Nephron (organoid): ENCODE data around the gene ACOT9.
A peak's percentile ranks its signal among the peaks of the same experiment; 100 is the strongest.

Experiments
- H3K27ac Mint-ChIP-seq, 3 experiments: 2 replicates each; pipeline ENCODE4 v1.8.0; 2020; ENCODE audit warnings: mixed read lengths in 3 of 3, mild to moderate bottlenecking in 2 of 3, moderate library complexity in 1 of 3
- H3K27me3 Mint-ChIP-seq: 2 replicates; pipeline ENCODE4 v1.8.0; 2021; ENCODE audit warnings: low read depth, mild to moderate bottlenecking, moderate library complexity, mixed read lengths
- H3K36me3 Mint-ChIP-seq: 2 replicates; pipeline ENCODE4 v1.8.0; 2020; ENCODE audit warnings: low read depth, mixed read lengths
- H3K4me1 Mint-ChIP-seq: 2 replicates; pipeline ENCODE4 v1.8.0; 2020; ENCODE audit warnings: mixed read lengths
- H3K4me3 Mint-ChIP-seq, 3 experiments: 2 replicates each; pipeline ENCODE4 v1.8.0; 2020; ENCODE audit warnings: mild to moderate bottlenecking in 3 of 3, mixed read lengths in 3 of 3, moderate library complexity in 2 of 3
- H3K9me3 Mint-ChIP-seq: 2 replicates; pipeline ENCODE4 v1.8.0; 2020; ENCODE audit warnings: mixed read lengths
- TF ChIP-seq, protein P1 (sequence below), 3 experiments: fragments of 200-600 bp; sonication (generic); IDR thresholded peaks; one replicate each; pipeline ENCODE4 v1.5.0; 2021; ENCODE audit warnings: antibody characterized with exemption in 3 of 3; ENCODE audit not compliant: unreplicated experiment in 3 of 3

Gene ACOT9

GRCh38 chrX:23656684-23657083, 86.4 kb downstream of the ACOT9 start:
- H3K36me3 Mint-ChIP-seq: no peaks in the 10 kb centered on the region
- TF ChIP-seq, protein P1, sequence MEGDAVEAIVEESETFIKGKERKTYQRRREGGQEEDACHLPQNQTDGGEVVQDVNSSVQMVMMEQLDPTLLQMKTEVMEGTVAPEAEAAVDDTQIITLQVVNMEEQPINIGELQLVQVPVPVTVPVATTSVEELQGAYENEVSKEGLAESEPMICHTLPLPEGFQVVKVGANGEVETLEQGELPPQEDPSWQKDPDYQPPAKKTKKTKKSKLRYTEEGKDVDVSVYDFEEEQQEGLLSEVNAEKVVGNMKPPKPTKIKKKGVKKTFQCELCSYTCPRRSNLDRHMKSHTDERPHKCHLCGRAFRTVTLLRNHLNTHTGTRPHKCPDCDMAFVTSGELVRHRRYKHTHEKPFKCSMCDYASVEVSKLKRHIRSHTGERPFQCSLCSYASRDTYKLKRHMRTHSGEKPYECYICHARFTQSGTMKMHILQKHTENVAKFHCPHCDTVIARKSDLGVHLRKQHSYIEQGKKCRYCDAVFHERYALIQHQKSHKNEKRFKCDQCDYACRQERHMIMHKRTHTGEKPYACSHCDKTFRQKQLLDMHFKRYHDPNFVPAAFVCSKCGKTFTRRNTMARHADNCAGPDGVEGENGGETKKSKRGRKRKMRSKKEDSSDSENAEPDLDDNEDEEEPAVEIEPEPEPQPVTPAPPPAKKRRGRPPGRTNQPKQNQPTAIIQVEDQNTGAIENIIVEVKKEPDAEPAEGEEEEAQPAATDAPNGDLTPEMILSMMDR (IDR thresholded peaks at IDR 0.05; ENCODE audit: unreplicated experiment in 3 of 3): no peak
- no peak overlapping the region for H3K4me3 Mint-ChIP-seq
- peaks cover 4% of the 10 kb centered on the region for H3K27me3 Mint-ChIP-seq
- no peaks in the 10 kb centered on the region for H3K9me3 Mint-ChIP-seq
- peaks cover 9% of the 10 kb centered on the region for H3K4me1 Mint-ChIP-seq
- H3K27ac Mint-ChIP-seq: peak overlapping the region in 1 of 3 experiments; percentile 12

- Mint-ChIP-seq H3K9me3 (no peaks in the 10 kb centered on the region), H3K36me3 (no peaks in the 10 kb centered on the region), H3K27ac (peak overlapping the region in 1 of 3 experiments; percentile 12), H3K4me3 (no peak overlapping the region), H3K27me3 (peaks cover 4% of the 10 kb centered on the region), H3K4me1 (peaks cover 9% of the 10 kb centered on the region)
- TF ChIP-seq, protein P1 (IDR thresholded peaks at IDR 0.05; ENCODE audit: unreplicated experiment in 3 of 3): no peak
These were observed 87.0 kb downstream of the ACOT9 start for GRCh38 chrX:23656091-23656490.
